ENCODE results near the gene MAPKAP1.

DNA sequence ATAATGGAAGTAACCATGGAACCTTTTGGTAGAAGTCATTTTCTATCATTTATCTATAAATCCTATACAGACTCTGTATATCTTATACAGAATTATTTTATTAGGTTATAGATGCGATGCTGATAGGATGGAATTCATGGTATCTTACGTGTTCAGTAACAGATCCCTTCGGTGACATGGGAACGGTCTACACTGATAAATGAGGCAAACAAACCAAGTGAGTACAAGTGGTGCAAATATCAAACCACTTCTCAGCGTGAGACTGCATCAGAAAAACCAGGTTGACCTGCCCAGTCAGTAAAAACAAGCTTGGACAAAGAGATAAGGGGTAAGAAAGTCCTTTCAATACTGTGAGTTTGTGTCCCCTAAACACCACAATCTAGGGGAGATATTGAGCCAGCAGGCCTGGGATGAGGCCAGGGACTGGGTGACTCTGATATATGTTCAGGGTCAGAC, 229.9 kb downstream of the MAPKAP1 start:
- TF ChIP-seq ZNF274 (IDR thresholded peaks at IDR 0.05; ENCODE audit: low read depth, low read length) (no peak), SUZ12 (IDR thresholded peaks at IDR 0.05; ENCODE audit: extremely low read depth, insufficient read depth, insufficient read length) (no peak), YY1 (IDR thresholded peaks at IDR 0.05; ENCODE audit: insufficient read depth, insufficient read length) (no peak)
